Left renal cortex interstitium (tissue), 4 donors: ENCODE results near the gene EIF1. TPM values are rescaled to one million over a fixed set of nuclear protein-coding genes. Genes with fewer than 3 reads are reported as not detected.
"Not testable (repeated sequence)": the region's sequence is repeated elsewhere in the genome, so short reads cannot be mapped to it uniquely, and the experiment has no call there.

Experiments used
- DNase-seq, 4 donors: peaks; one replicate each; pipeline ENCODE4 v3.0.0-alpha.2; 2013; ENCODE audit warnings: low read depth in 4 of 4, low spot score in 2 of 4, missing footprints in 1 of 4
- polyA plus RNA-seq, 4 donors: library from polyadenylated mRNA; unstranded; fragments of 120-200 nt; gene quantifications; one replicate each; pipeline ENCODE4 v1.2.1, GENCODE V29; 2013; ENCODE audit not compliant: insufficient read length in 4 of 4

The EIF1 gene
- polyA plus RNA-seq, 4 donors = 593 to 776 (median 721) TPM

DNA sequence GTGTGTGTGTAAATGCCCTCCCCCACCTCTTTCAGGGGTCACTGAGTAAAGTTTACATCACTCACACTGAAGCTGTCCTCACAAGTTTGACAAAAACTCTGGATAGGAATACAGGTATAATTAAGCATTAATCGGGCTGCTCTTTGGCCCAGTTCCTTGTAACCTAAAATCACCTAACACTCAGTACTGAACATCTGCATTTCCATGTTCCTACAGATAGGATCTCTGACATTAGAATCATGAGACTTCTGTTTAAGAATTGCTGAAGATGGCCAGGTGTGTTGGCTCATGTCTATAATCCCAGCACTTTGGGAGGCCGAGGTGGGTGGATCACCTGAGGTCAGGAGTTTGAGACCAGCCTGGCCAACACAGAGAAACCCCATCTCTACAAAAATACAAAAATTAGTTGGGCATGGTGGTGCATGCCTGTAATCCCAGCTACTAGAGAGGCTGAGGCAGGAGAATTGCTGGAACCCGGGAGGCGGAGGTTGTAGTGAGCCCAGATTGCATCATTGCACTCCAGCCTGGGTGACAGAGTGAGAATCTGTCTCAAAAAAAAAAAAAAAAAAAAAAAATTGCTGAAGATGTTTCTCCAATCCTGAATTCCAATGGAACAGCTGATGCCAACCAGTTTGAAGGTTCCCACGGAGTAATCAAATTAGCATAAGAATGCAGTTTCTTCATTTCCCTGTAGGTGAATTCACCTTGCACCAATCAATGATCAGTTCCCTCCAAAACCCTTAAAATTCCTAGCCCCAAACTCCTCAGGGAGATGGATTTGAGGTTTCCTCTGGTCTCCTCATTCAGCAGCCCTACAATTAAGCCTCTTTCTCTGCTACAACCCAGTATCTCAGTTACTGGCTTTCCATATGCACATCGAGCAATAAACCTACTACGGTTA lies 13.3 kb upstream of the EIF1 start:
- not testable (repeated sequence) for DNase-seq

DNA sequence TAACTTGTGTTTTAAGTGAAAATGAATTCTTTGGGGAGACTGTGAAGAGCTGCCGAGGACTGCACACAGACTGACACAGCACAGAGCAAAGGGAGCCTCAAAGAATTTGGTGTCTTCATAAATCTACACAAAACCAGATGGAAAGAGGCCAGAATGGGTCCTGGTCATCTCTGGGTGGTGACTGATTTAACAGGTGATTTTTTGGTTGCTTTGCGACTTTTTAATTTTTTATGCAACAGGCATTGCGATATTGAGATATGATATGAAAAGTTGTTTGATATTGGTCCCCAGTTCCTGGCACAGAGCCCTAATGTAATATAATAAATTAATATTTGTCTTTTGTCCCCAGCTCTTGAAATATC lies 12.6 kb upstream of the EIF1 start:
- DNase-seq = no peak

DNA sequence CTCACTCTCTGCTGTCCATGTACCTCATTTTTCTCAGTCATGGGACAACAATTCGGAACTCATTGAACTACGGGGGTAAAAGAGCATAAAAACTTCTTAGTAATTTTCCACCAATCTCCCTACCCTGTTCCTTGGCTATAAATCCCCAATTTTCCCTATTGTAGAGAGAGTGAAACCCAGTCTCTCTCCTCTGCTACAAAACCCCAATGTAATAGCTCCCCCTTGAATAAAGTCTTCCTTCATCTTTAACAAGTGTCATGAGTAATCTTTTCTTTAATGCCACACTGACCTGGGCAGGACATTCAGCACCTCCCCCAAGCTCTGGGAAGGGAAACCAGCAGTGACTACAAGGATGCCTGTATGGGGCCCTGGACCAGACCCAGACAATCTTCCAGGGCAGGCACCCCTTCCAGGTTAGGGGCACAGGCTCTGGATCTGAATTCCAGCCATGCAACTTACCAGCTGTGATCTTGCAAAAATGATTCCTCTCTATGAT lies 10.2 kb upstream of the EIF1 start:
- DNase-seq = no peak

DNA sequence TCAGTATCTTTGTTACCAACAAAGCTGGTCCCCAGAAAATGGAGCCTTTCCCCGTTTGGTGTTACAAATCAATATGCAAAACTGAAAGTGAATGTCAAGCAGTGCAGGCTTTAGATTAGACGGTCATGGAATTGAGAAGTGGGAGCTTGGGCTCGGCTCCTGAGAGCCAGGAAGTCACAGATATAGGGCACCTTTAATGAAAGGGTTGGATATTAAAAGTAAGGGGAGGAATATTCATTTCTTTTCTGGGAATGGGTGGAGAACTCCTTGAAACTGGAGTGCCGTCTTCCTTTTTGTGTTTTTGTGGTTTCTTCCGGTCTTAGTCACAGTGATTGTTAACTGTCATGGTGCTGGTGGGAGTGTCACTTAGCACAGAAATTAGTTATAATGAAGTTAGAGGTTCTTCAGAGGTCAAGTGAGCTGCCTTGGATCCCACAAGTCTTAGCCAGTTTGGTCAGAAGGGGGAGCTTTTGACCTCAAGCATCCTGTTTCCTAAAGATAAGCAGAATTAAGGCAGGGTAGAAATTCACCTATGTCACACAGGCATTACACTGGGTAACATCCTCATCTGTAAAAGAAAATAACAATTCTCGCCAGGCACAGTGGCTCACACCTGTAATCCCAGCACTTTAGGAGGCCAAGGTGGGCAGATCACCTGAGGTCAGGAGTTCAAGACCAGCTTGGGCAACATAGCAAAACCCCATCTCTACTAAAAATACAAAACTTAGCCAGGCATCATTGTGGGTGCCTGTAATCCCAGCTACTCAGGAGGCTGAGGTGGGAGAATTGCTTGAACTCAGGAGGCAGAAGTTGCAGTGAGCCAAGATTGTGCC lies 9.6 kb upstream of the EIF1 start:
- no peak for DNase-seq

DNA sequence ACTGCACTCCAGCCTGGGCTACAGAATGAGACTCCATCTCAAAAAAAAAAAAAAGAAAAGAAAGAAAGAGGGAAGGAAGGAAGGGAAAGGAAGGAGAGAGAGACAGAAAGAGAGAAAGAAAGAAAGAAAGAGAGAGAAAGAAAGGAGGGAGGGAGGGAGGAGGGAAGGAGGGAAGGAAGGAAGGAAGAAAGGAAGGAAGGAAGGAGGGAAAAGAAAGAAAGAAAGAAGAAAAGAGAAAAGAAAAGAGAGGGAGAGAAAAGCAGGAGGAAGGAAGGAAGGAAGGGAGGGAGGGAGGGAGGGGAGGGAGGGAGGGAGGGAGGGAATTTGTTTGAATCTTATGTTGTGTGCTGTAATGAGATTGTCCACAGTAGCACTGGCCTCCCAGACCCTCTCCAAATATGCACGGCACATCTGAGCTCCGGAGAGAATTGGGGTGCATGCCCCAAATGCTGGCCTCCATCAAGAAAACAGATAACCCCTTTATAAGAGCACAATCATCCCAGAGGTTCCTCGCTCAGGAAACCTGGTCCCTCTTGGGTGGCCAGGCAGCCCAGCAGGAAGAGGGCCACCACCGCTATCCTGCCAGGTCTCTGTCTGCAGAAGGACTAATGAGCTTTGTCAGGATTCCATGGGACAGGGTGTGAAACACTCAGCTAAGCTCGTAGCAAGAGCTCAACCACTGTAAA lies 8.8 kb upstream of the EIF1 start:
- no peak for DNase-seq

DNA sequence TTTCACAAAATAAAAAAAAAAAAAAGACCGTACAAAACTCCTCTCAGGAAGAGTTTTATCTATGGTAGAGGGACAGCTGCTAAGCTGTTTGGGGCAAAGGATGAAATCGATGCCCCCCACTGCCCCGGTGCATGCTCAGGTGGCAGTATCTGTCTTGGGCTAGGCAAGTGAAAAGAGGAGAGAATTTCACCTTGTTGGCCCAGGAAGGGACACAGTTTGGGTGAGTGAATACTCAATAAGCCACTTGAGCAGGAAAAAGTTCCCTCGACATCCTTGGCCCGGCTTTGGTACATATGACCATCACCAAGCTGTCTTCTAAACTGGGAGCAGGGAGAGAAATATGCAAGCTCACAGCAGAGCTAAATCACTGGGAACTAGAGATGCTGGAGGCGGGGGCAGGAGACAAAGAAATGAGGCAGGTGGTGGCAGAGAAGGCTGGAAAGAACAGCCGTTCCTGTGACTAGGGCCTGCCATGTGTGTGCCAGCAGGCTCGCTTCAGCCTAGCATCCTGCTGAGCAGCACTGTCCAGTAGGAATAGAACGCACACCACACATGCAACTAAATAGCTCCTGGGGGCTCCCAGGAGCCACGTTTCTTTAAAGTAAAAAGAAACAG lies 8.2 kb upstream of the EIF1 start:
- no peak for DNase-seq

DNA sequence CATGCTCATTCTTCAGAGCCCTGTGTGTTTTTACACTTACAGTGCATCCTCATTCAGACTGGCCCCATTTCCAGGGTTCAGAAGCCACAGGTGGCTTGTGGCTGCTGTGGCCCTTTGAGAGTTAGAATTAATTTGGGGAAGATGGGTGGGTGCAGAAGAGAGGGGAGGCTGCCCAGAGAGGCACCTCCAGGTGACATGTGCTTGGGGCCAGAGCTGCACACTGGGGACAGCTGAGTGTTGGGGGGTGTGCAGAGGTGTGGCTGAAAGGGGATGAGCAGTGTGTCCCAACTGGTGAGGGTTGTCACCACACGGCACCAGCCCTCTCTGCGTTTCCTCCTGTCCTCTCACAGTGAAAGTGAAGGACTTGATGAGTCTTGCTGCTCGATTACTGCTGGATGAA lies 6.9 kb upstream of the EIF1 start:
- no peak for DNase-seq

DNA sequence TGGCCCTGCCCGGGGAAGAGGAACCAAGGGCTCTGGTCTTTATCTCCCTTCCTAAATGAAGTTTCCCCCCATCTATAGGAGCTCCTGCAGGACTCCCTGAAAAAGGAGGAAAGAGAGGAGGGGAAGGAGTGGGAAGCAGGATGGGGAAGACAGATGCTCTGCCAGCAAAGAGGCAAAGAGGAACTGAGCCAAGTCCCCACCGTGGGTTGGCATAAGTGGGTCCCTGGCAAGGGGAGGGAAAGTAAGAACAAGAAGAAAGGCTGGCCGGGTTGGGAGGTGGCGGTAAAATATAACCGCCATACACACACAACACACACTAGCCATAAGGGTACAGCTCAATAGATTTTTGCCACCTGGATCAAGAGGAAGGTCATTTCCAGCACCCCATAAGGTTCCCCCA lies 6.1 kb upstream of the EIF1 start:
- DNase-seq = no peak

DNA sequence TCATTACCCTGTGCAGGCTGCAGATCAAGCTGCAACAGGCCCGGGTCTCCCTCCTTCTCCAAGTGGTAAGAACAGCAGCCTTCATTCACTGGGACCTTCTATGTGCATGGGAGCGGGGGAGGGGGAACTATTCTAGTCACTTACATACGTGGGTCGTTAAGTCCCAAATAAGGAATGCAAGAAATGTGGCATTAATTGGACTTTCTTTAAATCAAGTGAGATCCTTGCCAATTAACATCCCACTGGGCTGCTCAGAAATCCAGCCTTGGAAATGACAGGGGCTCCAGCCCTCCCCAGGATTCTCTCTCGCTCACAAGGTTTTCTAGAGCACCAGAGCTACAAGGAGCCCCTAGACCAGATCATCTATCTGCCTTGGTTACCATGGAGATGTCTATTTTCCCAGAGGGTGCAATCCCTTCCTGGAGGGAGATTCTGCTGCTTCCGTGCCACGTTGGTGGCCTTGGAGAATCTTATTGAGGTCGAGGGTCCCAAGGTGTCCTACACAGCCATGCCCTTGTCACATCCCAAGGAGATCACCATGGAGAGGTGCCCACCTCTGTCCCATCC lies 5.2 kb upstream of the EIF1 start:
- DNase-seq = no peak

DNA sequence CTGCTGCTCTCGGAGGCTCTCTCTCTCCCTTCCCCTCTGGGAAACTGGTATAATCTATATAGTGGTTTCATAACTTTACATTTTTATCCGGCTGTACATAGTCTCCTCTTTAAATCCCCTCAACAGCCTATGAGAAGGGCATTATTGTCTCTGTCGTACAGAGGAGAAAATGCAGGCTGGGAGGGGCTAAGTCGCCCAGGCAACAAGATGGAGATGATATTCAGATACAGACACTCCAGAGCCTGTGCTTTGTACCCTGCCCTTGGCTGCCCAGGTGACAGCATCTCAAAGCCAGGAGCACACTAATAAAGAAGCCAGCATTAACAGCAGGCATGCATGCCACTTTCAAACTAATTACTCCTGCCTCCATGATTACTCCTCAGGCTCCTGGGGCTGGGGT lies 4.7 kb upstream of the EIF1 start:
- no peak for DNase-seq

DNA sequence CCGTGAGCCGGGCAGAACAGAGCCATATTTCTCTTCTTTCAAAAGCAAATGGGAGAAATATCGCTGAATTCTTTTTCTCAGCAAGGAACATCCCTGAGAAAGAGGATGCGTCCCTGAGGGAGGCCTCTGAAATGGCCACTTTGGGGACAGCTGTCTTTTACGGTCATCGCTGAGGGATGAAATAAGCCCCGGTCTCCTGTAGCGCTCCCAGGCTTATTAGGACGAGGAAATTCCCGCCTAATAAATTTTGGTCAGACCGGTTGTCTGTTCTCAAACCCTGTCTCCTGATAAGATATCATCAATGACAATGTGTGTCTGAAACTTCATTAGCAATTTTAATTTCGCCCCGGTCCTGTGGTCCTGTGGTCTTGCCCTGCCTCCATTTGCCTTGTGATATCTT lies 2.9 kb upstream of the EIF1 start:
- not testable (repeated sequence) for DNase-seq

DNA sequence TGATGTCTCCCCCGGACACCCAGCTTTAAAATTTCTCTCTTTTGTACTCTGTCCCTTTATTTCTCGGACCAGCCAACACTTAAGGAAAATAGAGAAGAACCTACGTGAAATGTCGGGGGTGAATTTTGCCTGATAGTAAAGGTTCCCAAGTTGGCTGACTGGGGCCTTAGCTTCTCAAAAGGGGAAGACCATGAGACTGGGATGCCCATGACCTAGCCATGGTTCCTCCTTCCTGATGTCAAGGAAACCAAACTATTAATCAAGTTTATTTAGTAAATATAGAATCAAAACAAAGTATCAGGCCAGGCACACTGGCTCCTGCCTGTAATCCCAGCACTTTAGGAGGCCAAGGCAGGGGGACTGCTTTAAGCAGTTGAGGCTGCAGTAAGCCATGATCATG lies 2.4 kb upstream of the EIF1 start:
- no peak for DNase-seq

DNA sequence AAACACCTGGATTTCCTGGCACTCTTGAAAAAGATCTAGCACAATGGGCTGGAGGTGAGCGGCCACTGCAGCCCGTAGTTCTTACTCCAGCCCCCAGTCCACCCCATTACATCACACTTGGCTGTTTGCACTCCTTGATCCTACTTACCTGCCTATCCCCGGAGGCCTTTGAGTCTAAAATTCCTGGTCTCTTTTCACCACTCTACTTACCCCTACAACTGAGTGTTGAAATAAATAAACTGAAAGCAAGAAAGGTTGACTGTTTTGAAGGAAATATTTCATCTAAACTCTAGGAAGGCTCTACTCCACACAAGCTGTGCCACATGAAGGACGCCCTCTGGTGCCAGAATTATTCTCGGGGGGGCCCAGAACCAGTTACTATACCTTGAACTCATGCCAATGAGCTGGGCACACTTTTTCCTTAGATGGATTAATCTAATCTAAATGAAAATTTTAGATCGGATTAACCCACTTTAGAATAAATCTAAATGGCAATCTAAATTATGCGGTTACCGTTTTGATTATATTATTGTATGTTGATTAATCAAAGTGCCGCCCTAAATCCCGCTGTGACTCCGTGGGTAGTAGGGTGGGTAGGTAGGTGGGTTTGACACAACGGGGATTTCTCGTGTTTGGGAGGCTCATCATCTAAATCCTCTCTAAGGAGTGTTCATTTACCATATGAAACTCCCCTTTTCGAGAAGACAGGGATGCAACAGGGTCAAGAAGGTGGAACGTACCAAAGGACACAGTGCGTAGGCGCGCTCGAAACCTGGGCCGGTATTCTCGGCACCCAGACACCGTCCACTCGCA lies 651 bp upstream of the EIF1 start:
- no peak for DNase-seq

DNA sequence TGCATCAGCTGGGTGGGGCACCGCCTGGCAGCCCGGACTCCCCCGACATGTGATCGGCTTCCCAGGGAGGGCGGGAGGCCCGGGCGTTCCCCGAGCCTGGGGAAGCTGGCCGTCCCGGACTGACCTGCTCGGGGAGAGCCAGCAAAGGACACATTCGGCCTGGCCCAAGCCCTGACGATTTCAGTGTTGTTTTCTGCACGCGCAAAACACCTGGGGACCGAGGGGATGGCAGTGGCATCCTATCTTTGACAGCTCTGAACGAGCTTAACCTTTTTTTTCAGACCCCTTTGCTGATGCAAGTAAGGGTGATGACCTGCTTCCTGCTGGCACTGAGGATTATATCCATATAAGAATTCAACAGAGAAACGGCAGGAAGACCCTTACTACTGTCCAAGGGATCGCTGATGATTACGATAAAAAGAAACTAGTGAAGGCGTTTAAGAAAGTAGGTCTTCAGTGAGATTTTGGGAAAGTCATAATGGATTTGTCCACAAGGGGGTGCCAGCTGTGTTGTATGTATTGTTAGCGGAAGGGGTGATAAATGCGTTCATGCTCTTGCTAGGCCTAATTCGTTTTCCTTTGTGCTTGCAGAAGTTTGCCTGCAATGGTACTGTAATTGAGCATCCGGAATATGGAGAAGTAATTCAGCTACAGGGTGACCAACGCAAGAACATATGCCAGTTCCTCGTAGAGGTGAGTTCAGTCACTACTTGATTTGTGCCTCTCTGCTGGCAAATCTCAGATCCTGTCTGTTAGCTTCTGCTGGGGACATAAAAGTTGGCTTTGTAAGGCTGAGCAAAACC lies 1.0 kb downstream of the EIF1 start:
- peak in 1 of 4 donors; percentile 19 for DNase-seq

DNA sequence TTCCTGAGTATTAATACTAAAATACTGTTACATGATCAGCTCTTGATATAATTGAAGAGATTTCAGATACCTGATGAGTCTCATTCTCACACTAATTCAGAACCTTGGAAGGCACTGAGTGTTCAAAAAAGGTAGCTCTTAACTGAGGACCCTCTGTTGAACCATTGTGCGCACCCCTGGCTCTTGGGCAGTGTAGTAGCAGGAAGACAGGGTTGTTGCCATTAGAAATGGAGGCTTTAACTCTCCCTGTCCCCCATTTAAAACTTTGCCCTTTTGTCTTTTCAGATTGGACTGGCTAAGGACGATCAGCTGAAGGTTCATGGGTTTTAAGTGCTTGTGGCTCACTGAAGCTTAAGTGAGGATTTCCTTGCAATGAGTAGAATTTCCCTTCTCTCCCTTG lies 1.8 kb downstream of the EIF1 start:
- DNase-seq = no peak

DNA sequence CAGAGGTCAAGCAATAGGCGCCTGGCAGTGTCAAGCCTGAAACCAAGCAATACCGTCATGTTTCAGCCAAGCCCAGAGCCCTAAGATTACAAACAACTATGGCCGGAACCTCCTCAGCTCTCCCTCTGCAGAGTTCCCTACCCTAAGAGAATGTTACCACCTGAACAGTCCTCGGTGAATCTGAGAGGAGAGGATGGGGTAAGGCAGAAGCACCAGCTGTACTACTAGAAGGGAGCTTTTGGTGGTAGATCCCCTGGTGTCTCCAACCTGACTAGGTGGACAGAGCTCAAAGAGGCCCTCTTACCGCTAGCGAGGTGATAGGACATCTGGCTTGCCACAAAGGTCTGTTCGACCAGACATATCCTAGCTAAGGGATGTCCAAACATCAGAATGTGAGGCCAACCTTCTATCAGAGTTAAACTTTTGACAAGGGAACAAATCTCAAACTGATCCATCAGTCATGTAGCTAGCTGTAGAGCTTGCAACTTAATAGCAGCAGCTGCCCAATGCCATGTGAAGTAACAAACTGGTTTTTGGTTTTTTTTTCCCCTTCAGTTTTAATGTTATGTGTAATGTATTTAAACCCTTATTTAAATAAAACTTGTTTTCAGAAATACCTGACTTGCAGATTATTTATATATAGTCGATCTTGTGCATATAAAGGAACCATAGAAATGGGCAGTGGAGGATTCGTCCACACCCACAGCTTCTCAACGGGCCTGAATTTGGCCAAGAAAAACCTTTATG lies 2.5 kb downstream of the EIF1 start:
- no peak for DNase-seq

DNA sequence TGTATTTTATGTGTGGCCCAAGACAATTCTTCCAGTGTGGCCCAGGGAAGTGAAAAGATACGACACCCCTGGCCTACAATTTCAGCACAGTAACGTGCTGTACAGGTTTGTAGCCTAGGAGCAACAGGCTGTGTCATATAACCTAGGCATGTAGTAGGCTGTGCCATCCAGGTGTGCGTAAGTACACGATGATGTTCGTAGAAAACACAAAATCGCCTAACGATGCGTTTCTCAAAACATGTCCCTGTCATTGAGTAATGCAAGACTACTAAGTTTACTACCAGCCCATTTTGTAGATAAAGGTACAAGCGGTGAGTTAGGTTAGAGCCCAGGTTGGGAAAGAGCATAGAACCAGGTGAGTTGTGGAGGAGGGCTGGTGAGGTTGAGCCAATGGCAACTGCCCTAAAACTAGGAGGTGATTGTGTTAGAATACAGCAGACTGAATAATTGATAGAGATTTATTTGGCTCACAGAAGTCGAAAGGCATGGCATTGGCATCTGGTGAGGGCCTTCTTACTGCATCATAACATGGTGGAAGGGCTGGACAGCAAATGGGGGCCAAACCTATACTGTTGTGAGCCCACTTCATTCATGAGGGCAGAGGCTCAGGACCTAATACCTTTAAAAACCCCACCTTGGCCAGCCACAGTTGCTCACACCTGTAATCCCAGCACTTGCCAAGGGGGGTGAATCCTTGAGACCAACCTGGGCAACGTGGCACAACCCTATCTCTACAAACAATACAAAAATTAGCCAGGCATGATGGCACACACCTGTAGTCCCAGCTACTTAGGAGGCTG lies 4.2 kb downstream of the EIF1 start:
- DNase-seq = no peak
